HepG2 (cell line): ENCODE data around the gene PPP1R13L. TPM values are rescaled to one million over a fixed set of nuclear protein-coding genes. Genes with fewer than 3 reads are reported as not detected.
A peak's percentile ranks its signal among the peaks of the same experiment; 100 is the strongest.

ENCODE experiments used
- AKAP8 ChIP-seq: sonication (generic); formaldehyde crosslinking; IDR thresholded peaks from 2 replicates; pipeline ENCODE4 v1.5.1; 2020; ENCODE audit warnings: mild to moderate bottlenecking, missing genetic modification reagents
- CENPBD1 ChIP-seq: sonication (generic); formaldehyde crosslinking; IDR thresholded peaks from 2 replicates; pipeline ENCODE4 v1.8.0; 2022; ENCODE audit warnings: missing genetic modification reagents, low read depth, mild to moderate bottlenecking, borderline replicate concordance
- CENPX ChIP-seq: sonication (generic); formaldehyde crosslinking; IDR thresholded peaks from 2 replicates; pipeline ENCODE4 v1.9.0; 2021; ENCODE audit warnings: mild to moderate bottlenecking, missing genetic modification reagents, moderate library complexity
- ELF1 ChIP-seq: sonication (generic); formaldehyde crosslinking; IDR thresholded peaks from 2 replicates; pipeline ENCODE4 v1.4.0; 2020; ENCODE audit warnings: missing genetic modification reagents
- FOXK1 ChIP-seq: sonication (generic); formaldehyde crosslinking; IDR thresholded peaks from 2 replicates; pipeline ENCODE4 v1.4.0; 2020; ENCODE audit warnings: low read depth, missing genetic modification reagents, borderline replicate concordance
- GMEB1 ChIP-seq: sonication (generic); formaldehyde crosslinking; IDR thresholded peaks from 2 replicates; pipeline ENCODE4 v1.5.1; 2020; ENCODE audit warnings: missing genetic modification reagents, mild to moderate bottlenecking, borderline replicate concordance
- HCFC1 ChIP-seq: fragments of 150-350 bp; IDR thresholded peaks from 2 replicates; pipeline ENCODE4 v1.6.1; 2014; ENCODE audit warnings: low read depth, low read length
- HDAC2 ChIP-seq: sonication (generic); formaldehyde crosslinking; IDR thresholded peaks from 2 replicates; pipeline ENCODE4 v1.4.0; 2020; ENCODE audit warnings: missing genetic modification reagents
- HHEX ChIP-seq: IDR thresholded peaks from 2 replicates; pipeline ENCODE4 v1.6.1; 2016; ENCODE audit warnings: control low read depth
- HNRNPK ChIP-seq: fragments of 200-400 bp; formaldehyde crosslinking; IDR thresholded peaks from 2 replicates; pipeline ENCODE4 v1.6.1; 2018; ENCODE audit warnings: low read length, low read depth, moderate library complexity, mild to moderate bottlenecking; ENCODE audit not compliant: poor library complexity, severe bottlenecking
- HNRNPL ChIP-seq: fragments of 200-400 bp; formaldehyde crosslinking; IDR thresholded peaks from 2 replicates; pipeline ENCODE4 v1.6.1; 2017; ENCODE audit warnings: mild to moderate bottlenecking, low read depth, low read length
- NONO ChIP-seq, 2 experiments: fragments of 450-650 bp in 1 of 2; sonication (generic) in 1 of 2; formaldehyde crosslinking in 1 of 2; IDR thresholded peaks in 1 of 2; conservative IDR thresholded peaks in 1 of 2; 2 replicates each; pipeline versions ENCODE4 v1.6.1 to v1.8.0; 2017 to 2022; ENCODE audit warnings: mild to moderate bottlenecking in 1 of 2, missing genetic modification reagents in 1 of 2, moderate library complexity in 1 of 2
- ONECUT2 ChIP-seq: sonication (generic); formaldehyde crosslinking; IDR thresholded peaks from 2 replicates; pipeline ENCODE4 v1.4.0; 2020; ENCODE audit warnings: missing genetic modification reagents
- REL ChIP-seq: sonication (generic); formaldehyde crosslinking; conservative IDR thresholded peaks from 2 replicates; pipeline ENCODE4 v1.8.0; 2022; ENCODE audit warnings: mild to moderate bottlenecking, missing genetic modification reagents, moderate library complexity
- SKI ChIP-seq: fragments of 450-650 bp; IDR thresholded peaks from one replicate; pipeline ENCODE4 v1.6.1; 2018; ENCODE audit warnings: mild to moderate bottlenecking; ENCODE audit not compliant: partially characterized antibody
- TFDP1 ChIP-seq: IDR thresholded peaks from 2 replicates; pipeline ENCODE4 v1.6.1; 2016; ENCODE audit warnings: missing compliant biosample characterization, missing genetic modification reagents, borderline replicate concordance
- ZNF225 ChIP-seq: sonication (generic); formaldehyde crosslinking; IDR thresholded peaks from 2 replicates; pipeline ENCODE4 v1.4.0; 2020; ENCODE audit warnings: mild to moderate bottlenecking, missing genetic modification reagents
- ZNF276 ChIP-seq: sonication (generic); formaldehyde crosslinking; IDR thresholded peaks from 2 replicates; pipeline ENCODE4 v1.4.0; 2020; ENCODE audit warnings: mild to moderate bottlenecking, low read depth, missing genetic modification reagents
- ZNF317 ChIP-seq: sonication (generic); formaldehyde crosslinking; IDR thresholded peaks from 2 replicates; pipeline ENCODE4 v1.5.0; 2020; ENCODE audit warnings: mild to moderate bottlenecking, missing genetic modification reagents
- ZNF652 ChIP-seq: IDR thresholded peaks from 2 replicates; pipeline ENCODE4 v1.6.1; 2016; ENCODE audit warnings: low read depth, borderline replicate concordance
- polyA plus RNA-seq, 8 experiments: library from polyadenylated mRNA; depleted of rRNA in 3 of 8; stranded (reverse) in 7 of 8; unstranded in 1 of 8; fragments of >200 nt; fragmentation: Illumina TruSeq in 4 of 8; extraction: Trizol in 4 of 8; gene quantifications; 2 replicates each; pipeline versions ENCODE4 v1.2.1 to v1.2.3, GENCODE V29; 2011 to 2016; ENCODE audit warnings: low read depth in 4 of 8, missing spikeins in 1 of 8, mixed read lengths in 1 of 8; ENCODE audit not compliant: insufficient read depth in 1 of 8
- total RNA-seq, 5 experiments: library from RNA; depleted of rRNA; stranded (reverse); fragments of >200 nt; fragmentation: Illumina TruSeq; extraction: Trizol; gene quantifications; 2 replicates each; pipeline ENCODE4 v1.2.3, GENCODE V29; 2016; ENCODE audit warnings: low read depth in 1 of 5
- TF ChIP-seq, protein P1 (sequence below): sonication (generic); formaldehyde crosslinking; IDR thresholded peaks from 2 replicates; pipeline ENCODE4 v1.5.0; 2020; ENCODE audit warnings: missing genetic modification reagents, mild to moderate bottlenecking, borderline replicate concordance
- TF ChIP-seq, protein P2 (sequence below): fragments of 450-650 bp; IDR thresholded peaks from 2 replicates; pipeline ENCODE4 v1.6.1; 2016

PPP1R13L gene
- total and polyA plus RNA-seq, 2 of the 13 experiments (the other 11 are each of a cell fraction or from before 2014, with no cell fraction given): 1.3 to 6.6 TPM

DNA sequence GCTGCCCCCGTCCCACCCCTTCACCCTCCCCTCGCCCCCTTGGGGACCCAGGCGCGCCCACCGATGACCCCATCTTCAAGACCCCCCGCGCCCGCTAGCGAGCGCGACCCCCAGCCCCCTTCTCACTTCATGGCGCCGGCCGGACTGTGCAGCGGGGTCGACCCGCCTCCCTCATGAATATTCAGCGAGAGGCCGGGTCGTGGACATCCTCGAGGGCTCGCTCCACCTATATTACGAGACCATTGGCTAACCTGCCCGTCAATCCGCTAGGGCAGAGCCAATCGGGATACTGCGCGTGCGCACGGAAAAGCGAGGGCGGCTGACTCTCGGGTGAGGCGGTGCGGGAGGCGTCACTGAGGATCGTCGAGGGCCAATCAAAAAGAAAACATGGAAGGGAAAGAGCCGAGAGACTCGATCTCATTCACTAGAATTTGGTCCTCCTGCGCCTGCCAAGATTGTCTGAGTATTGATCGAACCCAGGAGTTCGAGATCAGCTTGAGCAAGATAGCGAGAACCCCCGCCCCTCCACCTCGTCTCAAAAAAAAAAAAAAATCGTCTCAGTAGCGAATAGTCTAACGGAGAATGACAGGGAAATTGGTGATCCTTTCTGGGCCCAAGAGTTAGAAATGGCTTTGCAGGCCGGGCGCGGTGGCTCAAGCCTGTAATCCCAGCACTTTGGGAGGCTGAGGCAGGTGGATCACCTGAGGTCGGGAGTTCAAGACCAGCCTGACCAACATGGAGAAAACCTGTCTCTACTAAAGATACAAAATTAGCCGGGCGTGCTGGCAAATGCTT lies 34.3 kb downstream of the PPP1R13L start, which contains the start of gene ERCC2 (continued):
- TF ChIP-seq, protein P1, sequence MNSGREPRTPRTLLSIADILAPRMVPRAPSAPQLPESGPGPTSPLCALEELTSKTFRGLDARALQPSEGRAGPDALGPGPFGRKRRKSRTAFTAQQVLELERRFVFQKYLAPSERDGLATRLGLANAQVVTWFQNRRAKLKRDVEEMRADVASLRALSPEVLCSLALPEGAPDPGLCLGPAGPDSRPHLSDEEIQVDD (CRISPR knock-in tag): no peak
- no peak for TF ChIP-seq ZNF276 (CRISPR knock-in tag)
- no peak for TF ChIP-seq ZNF225 (CRISPR knock-in tag)
- no peak for TF ChIP-seq CENPX (CRISPR knock-in tag)
- TF ChIP-seq, protein P2, sequence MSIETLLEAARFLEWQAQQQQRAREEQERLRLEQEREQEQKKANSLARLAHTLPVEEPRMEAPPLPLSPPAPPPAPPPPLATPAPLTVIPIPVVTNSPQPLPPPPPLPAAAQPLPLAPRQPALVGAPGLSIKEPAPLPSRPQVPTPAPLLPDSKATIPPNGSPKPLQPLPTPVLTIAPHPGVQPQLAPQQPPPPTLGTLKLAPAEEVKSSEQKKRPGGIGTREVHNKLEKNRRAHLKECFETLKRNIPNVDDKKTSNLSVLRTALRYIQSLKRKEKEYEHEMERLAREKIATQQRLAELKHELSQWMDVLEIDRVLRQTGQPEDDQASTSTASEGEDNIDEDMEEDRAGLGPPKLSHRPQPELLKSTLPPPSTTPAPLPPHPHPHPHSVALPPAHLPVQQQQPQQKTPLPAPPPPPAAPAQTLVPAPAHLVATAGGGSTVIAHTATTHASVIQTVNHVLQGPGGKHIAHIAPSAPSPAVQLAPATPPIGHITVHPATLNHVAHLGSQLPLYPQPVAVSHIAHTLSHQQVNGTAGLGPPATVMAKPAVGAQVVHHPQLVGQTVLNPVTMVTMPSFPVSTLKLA: 0 out of 2 replicates have a peak, but pooled peaks have one; percentile 6
- no peak for TF ChIP-seq CENPBD1 (CRISPR knock-in tag)
- TF ChIP-seq ZNF652 (CRISPR knock-in tag): no peak
- TF ChIP-seq FOXK1 (CRISPR knock-in tag): peak; percentile 68; the same call in 1 of the 2 replicates
- peak; percentile 12; the same call in 1 of the 2 replicates for TF ChIP-seq HDAC2 (CRISPR knock-in tag)
- peak; percentile 30; the same call in 1 of the 2 replicates for TF ChIP-seq TFDP1 (CRISPR knock-in tag)
- TF ChIP-seq NONO (IDR thresholded peaks at IDR 0.05): no peak
- TF ChIP-seq NONO (CRISPR knock-in tag; conservative IDR thresholded peaks at IDR 0.05): no peak; the same call in 1 of the 2 replicates
- TF ChIP-seq AKAP8 (CRISPR knock-in tag): no peak
- TF ChIP-seq ONECUT2 (CRISPR knock-in tag): peak; percentile 76
- TF ChIP-seq GMEB1 (CRISPR knock-in tag): peak; percentile 45; the same call in 1 of the 2 replicates
- TF ChIP-seq ELF1 (CRISPR knock-in tag): peak; percentile 11; the same call in 1 of the 2 replicates
- TF ChIP-seq HNRNPK: peak; percentile 66
- TF ChIP-seq HNRNPL: no peak
- TF ChIP-seq REL: no peak
- no peak for TF ChIP-seq HCFC1
- TF ChIP-seq SKI: peak; percentile 61
- TF ChIP-seq ZNF317 (CRISPR knock-in tag): no peak
- no peak for TF ChIP-seq HHEX (CRISPR knock-in tag)
